ENCODE measurements around the gene RIC3.

The RIC3 gene

GRCh38 chr11:8058216-8058615, 110.6 kb downstream of the RIC3 start:
- TF ChIP-seq EZH2phosphoT487 (IDR thresholded peaks at IDR 0.05; ENCODE audit: low read length) (no peak), EZH2 (optimal IDR thresholded peaks at IDR 0.05; ENCODE audit: low read depth, low read length) (no peak)
- TF ChIP-seq, protein P1, sequence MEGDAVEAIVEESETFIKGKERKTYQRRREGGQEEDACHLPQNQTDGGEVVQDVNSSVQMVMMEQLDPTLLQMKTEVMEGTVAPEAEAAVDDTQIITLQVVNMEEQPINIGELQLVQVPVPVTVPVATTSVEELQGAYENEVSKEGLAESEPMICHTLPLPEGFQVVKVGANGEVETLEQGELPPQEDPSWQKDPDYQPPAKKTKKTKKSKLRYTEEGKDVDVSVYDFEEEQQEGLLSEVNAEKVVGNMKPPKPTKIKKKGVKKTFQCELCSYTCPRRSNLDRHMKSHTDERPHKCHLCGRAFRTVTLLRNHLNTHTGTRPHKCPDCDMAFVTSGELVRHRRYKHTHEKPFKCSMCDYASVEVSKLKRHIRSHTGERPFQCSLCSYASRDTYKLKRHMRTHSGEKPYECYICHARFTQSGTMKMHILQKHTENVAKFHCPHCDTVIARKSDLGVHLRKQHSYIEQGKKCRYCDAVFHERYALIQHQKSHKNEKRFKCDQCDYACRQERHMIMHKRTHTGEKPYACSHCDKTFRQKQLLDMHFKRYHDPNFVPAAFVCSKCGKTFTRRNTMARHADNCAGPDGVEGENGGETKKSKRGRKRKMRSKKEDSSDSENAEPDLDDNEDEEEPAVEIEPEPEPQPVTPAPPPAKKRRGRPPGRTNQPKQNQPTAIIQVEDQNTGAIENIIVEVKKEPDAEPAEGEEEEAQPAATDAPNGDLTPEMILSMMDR (IDR thresholded peaks at IDR 0.05; ENCODE audit: low read length), result no peak
- H3K9me2 ChIP-seq (replicated peaks; ENCODE audit: insufficient read depth, low read length), result no peaks in the 10 kb centered on the region

GRCh38 chr11:8056810-8057463, 111.9 kb downstream of the RIC3 start:
- Histone ChIP-seq H3K27ac (ENCODE audit: low read length) (no peak overlapping the region), H3K4me1 (ENCODE audit: low read length) (no peaks in the 10 kb centered on the region), H3K4me2 (ENCODE audit: low read depth, low read length) (no peak overlapping the region), H3K27me3 (replicated peaks; ENCODE audit: insufficient read depth, low read length) (no peaks in the 10 kb centered on the region), H4K20me1 (ENCODE audit: insufficient read depth, low read length) (no peaks in the 10 kb centered on the region), H3K79me2 (ENCODE audit: low read length) (no peaks in the 10 kb centered on the region), H3K9ac (ENCODE audit: low read length) (no peak overlapping the region), H3F3A (ENCODE audit: insufficient read depth, low read length) (no peaks in the 10 kb centered on the region), H3K4me3 (ENCODE audit: low read length) (no peak overlapping the region), H3K9me3 (replicated peaks; ENCODE audit: insufficient read depth, low read length) (no peaks in the 10 kb centered on the region), H3K36me3 (replicated peaks; ENCODE audit: insufficient read depth, low read length) (no peaks in the 10 kb centered on the region), H2AFZ (ENCODE audit: low read length) (no peak overlapping the region), H3K9me2 (replicated peaks; ENCODE audit: insufficient read depth, low read length) (no peaks in the 10 kb centered on the region)
- no peak for DNase-seq
- TF ChIP-seq EZH2phosphoT487 (IDR thresholded peaks at IDR 0.05; ENCODE audit: low read length) (no peak), EZH2 (optimal IDR thresholded peaks at IDR 0.05; ENCODE audit: low read depth, low read length) (no peak)
- TF ChIP-seq, protein P1 (IDR thresholded peaks at IDR 0.05; ENCODE audit: low read length), result no peak

More at GRCh38 chr11:8058216-8058615, 110.6 kb downstream of the RIC3 start:
- Histone ChIP-seq H3K79me2 (ENCODE audit: low read length) (no peaks in the 10 kb centered on the region), H3K27ac (ENCODE audit: low read length) (no peak overlapping the region), H4K20me1 (ENCODE audit: insufficient read depth, low read length) (no peaks in the 10 kb centered on the region), H3K36me3 (replicated peaks; ENCODE audit: insufficient read depth, low read length) (no peaks in the 10 kb centered on the region), H2AFZ (ENCODE audit: low read length) (no peak overlapping the region), H3K9me3 (replicated peaks; ENCODE audit: insufficient read depth, low read length) (no peaks in the 10 kb centered on the region), H3K4me3 (ENCODE audit: low read length) (no peak overlapping the region), H3K27me3 (replicated peaks; ENCODE audit: insufficient read depth, low read length) (no peaks in the 10 kb centered on the region), H3K9ac (ENCODE audit: low read length) (no peak overlapping the region), H3F3A (ENCODE audit: insufficient read depth, low read length) (no peaks in the 10 kb centered on the region), H3K4me2 (ENCODE audit: low read depth, low read length) (no peak overlapping the region), H3K4me1 (ENCODE audit: low read length) (no peaks in the 10 kb centered on the region)
- DNase-seq, result no peak

Data from MM.1S (cell line).